GM19193 (cell line): Measurements from ENCODE around the gene CCBE1.

ENCODE experiments used
- POLR2A ChIP-seq: IDR thresholded peaks from 4 replicates; pipeline ENCODE4 v1.6.1; 2011; ENCODE audit not compliant: insufficient read depth, insufficient read length; ENCODE audit errors: extremely low read depth

CCBE1 gene

GRCh38 chr18:59628995-59629394 is 68.2 kb downstream of the CCBE1 start:
- TF ChIP-seq POLR2A: no peak

DNA sequence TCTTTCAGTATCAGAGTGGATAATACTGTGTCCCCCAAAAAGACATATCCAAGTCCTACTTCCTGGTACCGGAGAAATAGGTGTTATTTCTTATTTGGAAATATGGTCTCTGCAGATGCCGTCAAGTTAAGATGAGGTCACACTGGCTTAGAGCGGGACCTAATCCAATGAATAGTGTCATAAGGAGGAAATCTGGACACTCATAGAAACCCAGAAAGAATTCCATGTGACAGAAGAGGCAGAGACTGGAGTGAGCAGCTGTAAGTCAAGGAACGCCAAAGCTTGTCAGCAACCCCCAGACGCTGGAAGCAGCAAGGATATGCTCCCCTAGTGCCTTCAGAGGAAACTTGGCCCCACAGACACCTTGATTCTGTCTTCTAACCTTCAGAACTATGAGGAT is 69.8 kb downstream of the CCBE1 start:
- TF ChIP-seq POLR2A: no peak

DNA sequence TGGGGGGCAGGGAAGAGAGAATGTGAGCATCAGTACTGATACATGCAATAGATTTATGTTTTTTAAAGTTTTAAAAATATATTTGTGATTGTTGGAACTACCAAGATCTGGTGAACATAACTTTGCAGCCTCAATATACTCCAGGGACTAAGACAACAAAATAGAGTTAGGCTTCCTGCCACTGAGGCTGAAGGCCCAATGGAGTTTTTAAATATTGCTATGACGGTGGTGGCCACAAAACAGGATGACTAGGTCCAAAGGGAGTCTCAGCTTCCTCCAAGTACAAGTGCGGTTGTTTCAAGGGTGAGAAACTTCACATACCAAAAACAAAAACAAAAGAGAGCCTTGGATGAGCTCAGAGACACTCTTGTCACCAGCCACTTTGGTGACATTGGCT is 72.9 kb downstream of the CCBE1 start:
- TF ChIP-seq POLR2A: no peak

DNA sequence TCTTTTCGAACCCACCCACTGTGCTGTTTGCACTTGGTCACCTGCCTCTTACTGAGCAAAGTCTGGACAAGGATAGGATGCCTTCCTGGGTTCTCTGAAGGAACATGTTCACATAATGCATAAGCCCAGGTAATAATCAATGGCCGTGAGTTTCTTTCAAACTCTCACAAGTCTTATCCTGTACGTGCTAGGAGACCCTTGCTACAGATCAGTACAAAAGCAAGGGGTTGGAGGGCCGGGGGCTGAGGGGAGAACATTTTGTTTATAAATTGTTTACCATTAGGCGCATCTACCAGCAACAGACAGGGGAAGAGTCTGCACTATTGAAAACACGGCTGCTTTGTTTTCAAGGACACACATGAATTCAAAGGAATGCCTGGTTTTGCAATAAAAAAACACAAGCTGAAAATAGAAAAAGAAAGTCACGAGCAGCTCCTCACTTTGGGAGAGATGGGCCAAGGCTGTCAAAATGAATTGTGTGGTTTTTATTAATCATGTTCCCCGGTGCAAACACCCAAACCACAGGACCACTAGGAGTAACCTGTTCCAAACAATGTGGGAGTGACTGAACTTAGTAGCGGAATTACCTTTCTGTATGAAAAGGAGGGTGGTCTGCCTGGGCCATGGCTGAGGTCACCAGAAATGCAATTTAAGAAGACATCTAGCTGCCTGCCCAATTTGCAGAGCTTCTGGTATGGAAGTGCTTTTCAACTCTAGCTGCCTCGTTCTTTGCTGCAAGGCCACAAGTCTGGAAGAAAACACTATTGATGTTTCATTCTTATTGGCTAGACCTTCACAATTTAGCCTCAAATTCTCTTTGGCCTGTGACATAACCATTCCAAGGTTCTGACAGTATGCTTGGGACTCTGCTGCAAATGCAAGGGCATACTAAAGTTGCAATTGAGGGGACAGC is 73.5 kb downstream of the CCBE1 start:
- no peak for TF ChIP-seq POLR2A

GRCh38 chr18:59621027-59621426 is 76.2 kb downstream of the CCBE1 start:
- no peak for TF ChIP-seq POLR2A

GRCh38 chr18:59620381-59620780 is 76.8 kb downstream of the CCBE1 start:
- no peak for TF ChIP-seq POLR2A

GRCh38 chr18:59619816-59620215 is 77.4 kb downstream of the CCBE1 start:
- no peak for TF ChIP-seq POLR2A

GRCh38 chr18:59617468-59617932 is 79.7 kb downstream of the CCBE1 start:
- no peak for TF ChIP-seq POLR2A

GRCh38 chr18:59616501-59616900 is 80.7 kb downstream of the CCBE1 start:
- no peak for TF ChIP-seq POLR2A

- no peak for TF ChIP-seq POLR2A
These were observed 83.3 kb downstream of the CCBE1 start for GRCh38 chr18:59613903-59614302.

GRCh38 chr18:59612381-59612780 is 84.8 kb downstream of the CCBE1 start:
- TF ChIP-seq POLR2A: no peak

DNA sequence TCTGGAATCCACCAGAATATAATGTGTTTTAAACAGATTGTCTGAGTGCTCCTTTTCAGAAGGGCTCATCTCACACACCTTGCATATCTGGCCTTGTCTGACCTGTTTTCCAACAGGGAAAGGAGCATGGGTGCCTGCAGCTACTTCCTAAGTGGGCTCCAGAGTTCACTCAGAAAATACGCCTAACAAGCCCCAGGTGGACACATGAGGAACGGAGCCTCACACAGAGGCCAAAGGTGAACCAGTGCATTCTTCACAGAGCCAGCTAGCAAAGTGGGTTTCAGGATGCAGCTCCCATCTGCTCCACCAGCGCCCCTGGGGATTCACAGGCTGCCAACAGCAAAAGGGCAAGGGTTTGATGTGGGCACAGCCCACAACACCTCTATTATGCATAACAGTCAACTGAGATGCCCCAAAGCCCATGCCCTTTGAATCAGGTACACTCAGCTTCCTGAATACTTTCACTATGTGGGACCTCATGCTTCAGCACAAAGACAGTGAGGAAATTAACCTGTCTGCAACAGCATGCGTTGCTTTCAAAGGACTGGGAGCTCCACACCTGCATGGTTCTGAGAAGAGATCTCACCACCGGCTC is 86.6 kb downstream of the CCBE1 start:
- no peak for TF ChIP-seq POLR2A

GRCh38 chr18:59609654-59610053 is 87.6 kb downstream of the CCBE1 start:
- TF ChIP-seq POLR2A: no peak

DNA sequence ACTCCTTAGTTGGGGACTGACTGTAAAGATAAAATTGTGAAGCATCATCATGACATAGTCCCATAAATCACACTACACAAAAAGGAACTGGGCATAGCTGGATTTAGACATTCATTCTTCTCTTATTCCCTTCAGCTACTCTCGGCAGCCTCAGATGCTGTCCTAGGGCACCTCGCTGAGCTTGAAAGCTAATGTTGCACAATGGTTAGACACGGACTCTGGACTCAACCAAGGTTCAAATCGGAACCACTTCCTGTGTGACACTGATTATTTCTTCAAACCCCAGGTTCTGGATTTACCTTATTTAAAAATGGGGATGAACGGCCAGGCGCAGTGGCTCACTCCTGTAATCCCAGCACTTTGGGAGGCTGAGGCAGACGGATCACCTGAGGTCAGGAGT is 89.8 kb downstream of the CCBE1 start:
- no peak for TF ChIP-seq POLR2A

- TF ChIP-seq POLR2A: no peak
These were observed 90.2 kb downstream of the CCBE1 start for GRCh38 chr18:59607078-59607379.
